Measurements from ENCODE around the gene SLC25A1.

GRCh38 chr22:19152942-19153883 is 25.3 kb downstream of the SLC25A1 start:
- TF ChIP-seq CTCF (IDR thresholded peaks at IDR 0.05) (no peak), ZFX (IDR thresholded peaks at IDR 0.05; ENCODE audit: borderline replicate concordance) (no peak)
